Upper lobe of left lung (tissue), 4 donors: ENCODE results near the gene TTF2.

Experiments used
- CTCF ChIP-seq, 6 experiments: fragments of 450-650 bp in 4 of 6; fragments of 200-600 bp in 2 of 6; sonication (generic) in 2 of 6; IDR thresholded peaks; one replicate each; pipeline ENCODE4 v1.5.1; 2016 to 2019; ENCODE audit warnings: antibody characterized with exemption in 6 of 6
- POLR2A ChIP-seq, 4 donors: fragments of 450-650 bp; IDR thresholded peaks; one replicate each; pipeline ENCODE4 v1.5.1; 2016 to 2017; ENCODE audit warnings: antibody characterized with exemption in 4 of 4, mild to moderate bottlenecking in 2 of 4
- POLR2AphosphoS5 ChIP-seq, 2 donors: sonication (generic); formaldehyde crosslinking; IDR thresholded peaks; one replicate each; pipeline ENCODE4 v1.5.1; 2017; ENCODE audit warnings: antibody characterized with exemption in 2 of 2

GRCh38 chr1:117032681-117033539, 27.2 kb upstream of the TTF2 start:
- TF ChIP-seq CTCF (IDR thresholded peaks at IDR 0.05) (no peak), POLR2A (IDR thresholded peaks at IDR 0.05) (no peak), POLR2AphosphoS5 (IDR thresholded peaks at IDR 0.05) (no peak)
